HG03565 (cell line): ENCODE data around the gene SLC19A2.
"Not testable (repeated sequence)": the region's sequence is repeated elsewhere in the genome, so short reads cannot be mapped to it uniquely, and the experiment has no call there.

Experiments
- ATAC-seq: cut with Tn5 transposase; IDR thresholded peaks from one replicate; pipeline ENCODE4 v1.9.1; 2021; ENCODE audit warnings: mild to moderate bottlenecking, moderate library complexity; ENCODE audit not compliant: unreplicated experiment

The SLC19A2 gene

DNA sequence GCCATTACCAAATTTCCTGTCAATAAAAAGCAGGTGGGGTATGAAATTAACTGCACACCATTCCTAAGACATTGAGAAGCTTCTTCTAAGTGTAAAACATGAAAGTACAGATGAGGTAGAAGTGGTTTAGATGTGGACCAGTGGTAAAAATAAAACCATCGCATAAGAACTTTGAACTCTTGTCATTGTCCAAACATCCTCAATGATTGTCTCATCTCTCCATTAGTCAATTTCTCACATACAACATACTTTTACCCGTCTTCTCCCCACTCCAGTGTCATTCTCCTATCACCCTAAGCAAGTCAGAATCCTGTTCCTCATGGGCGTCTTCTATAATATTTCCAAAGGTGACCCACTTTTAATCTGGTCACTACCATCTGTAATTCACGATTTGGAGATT, 24.3 kb upstream of the SLC19A2 start:
- no peak for ATAC-seq

DNA sequence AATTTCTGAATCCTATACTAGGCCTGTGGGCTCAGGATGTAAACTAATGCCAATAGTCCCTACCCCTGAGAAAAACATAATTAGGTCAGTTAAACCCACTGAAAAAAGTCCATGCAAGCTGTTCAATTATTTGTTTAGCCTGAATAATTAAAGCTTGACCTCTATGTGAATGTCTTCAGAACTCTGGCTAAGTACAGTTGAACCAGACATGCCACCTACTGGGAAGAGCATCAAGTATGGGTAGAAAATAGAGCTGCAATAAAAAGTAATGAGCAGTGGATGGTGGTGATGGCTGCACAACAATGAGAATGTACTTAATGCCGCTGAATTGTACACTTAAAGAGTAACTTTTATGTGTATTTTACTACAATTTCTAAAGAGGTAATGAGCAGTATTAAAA, 23.6 kb upstream of the SLC19A2 start:
- ATAC-seq: no peak

DNA sequence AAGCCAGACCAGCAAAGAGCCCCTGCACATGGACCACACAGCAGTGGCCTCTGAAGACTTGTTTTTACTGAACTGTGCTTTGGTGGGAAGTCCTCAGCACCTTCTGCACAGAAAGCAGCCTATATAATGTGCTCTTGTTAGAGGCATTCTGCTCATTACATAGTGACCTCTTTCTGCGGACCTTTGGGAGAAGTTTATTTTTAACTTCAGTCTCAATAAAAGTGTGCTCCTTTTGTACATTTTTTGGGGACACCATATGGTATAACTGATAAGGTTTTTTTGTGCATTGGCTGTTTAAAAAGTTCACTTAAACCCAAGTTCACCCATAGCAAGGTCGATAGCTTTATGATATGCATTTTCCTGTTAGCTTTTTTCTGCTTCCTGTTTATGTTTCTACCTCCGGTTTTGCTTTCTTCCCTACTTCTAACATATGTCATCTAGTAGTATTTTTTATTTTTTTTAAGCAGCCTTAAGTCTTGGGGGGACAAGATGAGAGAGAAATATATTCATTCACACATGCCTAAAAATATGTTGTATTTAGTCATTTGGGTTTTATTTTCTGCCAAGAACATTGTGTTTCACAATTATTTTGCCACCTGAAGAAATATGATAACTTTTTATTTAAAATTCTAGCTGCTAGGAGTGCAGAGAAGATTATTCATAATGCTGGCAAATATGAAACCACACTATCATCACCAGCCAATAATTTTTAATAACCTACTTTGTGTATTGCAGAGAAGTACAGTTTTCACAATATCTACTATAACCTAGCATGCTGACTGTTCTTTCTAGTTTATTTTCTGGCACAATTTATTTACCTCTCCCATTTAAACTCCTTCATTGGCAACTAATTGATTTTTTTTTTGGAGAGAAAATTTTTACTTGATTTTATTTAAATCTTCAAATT, 22.9 kb upstream of the SLC19A2 start:
- ATAC-seq: no peak

DNA sequence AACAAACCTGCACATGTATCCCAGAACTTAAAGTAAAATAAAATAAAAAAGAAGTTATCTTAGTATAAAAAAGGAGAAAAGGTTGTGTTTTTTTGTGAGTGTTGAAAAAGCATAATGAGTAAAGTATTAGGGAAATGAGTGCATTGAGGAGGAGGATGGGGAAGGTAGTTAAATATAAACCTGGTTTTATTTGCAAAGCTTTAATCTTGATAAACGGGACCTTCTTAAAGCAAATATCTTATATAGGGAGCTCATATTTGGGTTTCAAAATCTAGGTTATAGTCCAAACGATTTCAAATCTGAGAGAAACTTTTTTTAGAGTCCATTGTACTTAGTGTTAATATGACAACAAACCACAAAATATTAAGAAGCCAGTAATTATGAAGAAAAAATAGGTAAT, 21.7 kb upstream of the SLC19A2 start:
- ATAC-seq: no peak

DNA sequence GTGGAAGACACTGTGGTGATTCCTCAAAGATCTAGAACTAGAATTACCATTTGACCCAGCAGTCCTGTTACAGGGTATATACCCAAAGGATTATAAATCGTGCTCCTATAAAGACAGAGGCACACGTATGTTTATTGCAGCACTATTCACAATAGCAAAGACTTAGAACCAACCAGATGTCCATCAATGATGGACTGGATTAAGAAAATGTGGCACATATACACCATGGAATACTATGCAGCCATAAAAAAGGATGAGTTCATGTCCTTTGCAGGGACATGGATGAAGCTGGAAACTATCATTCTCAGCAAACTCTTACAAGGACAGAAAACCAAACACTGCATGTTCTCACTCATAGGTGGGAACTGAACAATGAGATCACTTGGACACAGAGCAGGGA, 17.9 kb upstream of the SLC19A2 start:
- ATAC-seq: not testable (repeated sequence)

DNA sequence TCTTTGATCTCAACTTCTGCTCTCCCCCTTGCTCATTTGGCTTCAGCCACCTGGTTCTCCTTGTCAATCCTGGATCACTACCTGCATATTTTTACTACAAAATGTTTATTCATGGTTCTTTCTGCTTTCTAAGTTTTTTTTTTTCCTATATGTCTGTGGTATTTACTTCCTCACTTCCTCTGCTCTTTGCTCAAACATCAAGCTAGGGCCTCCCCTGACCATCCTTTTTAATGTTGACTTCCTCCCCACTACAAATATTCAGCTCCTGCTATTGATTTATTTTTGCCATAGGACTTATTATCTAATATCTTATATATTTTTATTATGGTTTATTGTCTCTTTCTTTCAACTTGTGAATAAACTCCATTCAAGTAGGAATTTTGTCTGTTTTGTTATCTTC, 14.1 kb upstream of the SLC19A2 start:
- ATAC-seq: no peak

DNA sequence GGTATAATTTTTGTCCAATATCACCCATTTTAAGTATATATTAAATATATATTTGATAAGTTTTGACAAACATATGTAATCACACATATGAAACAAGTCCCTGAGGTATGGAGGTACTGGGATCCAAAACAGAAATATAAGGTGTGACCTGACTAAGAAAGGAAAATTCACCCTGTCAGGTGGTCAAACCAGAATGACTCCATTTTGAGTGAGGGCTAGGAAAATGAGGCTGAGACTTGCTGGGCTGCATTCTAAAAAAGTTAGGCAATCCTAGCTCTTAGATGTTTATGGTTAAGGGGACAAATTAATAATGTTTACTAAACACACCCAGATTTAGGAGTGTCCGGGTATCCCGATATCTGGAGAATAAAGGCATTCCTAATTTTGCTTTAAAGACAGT, 11.6 kb upstream of the SLC19A2 start:
- ATAC-seq: no peak

DNA sequence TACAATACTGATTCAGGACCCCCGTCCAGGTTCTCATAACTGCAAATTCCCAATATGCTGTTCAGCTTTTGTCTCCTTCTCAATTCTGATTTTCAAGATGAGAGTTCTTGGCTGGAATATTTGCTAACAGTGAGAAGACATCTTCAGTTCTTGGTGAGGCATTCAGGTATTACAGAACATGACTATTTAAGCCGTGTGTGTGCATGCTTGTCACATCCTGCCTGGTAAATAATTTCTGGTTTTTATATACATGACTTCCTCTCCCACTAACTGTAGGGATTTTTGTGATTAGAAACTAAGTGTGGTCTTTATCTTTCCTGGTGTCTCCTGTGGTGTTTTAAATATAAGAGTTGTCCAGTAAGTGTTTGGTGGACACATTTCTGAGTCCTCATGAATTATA, 10.2 kb upstream of the SLC19A2 start:
- no peak for ATAC-seq

DNA sequence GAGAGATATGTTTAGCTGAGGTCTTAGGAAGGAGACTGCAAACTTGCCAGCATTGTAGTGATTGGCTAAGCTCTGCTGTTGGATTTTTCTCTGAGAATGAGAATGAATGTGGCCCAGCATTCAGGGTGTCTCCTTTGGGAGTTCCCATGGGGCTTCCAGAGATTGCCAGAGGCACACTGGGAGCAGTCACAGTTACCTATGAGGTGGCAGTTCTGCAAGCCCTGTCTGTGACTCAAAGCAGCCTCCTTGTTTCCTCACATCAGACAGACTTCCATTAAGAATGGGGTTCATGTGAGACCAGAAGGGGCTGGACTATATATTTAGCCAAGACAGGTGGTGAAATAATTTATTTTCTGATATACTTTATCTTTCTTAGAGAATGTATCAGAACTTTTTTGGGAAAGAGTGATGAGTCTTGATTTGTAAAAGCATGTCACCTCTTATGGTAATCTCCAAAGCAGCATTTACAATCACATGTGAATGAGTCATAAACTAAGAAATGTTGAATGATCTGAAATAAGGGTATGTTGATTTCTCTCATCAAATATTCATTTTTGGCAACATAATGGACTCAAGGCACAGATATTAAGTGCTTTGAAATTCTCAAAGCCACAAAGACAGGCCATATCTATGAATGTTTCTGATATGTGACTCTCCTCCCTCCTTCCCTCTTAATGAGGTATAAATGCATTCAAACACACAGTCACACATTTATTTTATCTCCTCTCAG, 9.5 kb upstream of the SLC19A2 start:
- no peak for ATAC-seq

DNA sequence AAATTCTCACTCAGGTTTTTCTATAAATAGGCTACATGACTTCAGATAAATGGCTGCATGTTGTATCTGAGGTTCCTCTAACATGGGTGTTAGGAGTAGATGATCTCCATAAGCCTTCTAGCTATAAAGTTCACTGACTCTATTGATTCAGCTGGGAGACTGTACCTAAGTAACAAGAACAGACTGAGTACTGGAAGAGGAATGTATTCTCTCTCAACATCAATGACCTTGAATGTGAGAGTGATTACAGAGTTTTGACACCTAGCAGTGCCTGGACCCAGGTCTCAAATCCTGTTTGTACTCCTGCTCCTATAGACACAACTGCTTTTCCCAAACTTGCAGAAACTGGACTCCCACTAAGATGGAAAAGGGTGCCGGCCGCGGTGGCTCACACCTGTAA, 8.6 kb upstream of the SLC19A2 start:
- no peak for ATAC-seq

DNA sequence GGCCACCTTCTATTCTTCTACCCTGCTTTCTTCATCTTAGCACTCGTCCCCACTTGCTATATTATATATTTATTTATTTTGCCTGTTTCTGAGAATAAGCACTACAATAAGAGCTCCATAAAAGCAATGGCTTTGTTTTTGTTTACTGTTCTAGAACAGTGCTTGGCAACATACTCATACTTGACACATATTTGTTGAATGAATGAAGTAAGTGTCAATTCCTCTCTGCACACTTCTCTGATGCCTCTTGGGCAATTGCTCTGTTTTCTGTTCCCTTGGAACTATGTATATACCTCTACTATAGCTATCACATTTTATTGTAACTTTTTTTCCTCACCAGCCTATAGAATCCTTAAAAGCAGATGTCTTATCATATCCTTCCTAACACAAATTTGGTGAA, 7.5 kb upstream of the SLC19A2 start:
- no peak for ATAC-seq

DNA sequence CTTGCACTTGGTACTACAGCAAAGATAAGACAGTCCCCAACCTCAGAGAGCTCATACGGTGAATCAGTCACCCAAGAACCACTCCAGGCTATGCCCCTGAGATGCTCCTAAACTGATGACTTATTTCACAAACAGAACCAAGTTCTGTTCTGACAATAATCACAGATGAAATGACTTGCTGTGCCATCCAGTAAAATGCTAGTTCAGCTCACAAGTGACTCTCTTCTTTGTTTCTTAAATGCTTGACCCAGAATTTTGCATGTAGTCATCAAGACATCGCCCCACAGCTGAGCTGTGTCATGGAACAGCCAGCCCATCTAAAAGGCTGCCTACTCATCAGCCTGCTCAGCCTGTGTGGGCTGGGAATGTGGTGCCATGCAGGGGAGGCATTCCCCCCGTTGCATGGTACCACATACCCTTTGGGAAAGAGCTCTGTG, 6.1 kb upstream of the SLC19A2 start:
- ATAC-seq: peak; percentile 47

DNA sequence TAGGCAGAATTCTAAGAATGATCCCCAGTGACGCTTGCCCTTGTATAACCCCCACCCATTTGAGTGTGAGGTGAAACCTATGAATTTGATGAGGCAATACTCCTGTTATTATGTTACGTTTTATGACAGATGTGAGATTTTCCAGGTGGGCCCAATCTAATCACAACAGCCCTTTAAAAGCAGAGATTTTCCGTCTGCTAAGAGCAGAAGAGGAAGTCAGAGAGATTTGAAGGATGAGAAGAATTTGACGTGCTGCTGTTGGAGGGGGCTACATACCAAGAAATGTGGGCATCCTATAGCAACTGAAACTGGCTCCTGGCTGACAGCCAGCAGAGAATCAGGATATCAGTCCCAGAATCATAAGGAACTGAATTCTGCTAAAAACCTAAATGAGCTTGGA, 2.4 kb upstream of the SLC19A2 start:
- ATAC-seq: no peak

DNA sequence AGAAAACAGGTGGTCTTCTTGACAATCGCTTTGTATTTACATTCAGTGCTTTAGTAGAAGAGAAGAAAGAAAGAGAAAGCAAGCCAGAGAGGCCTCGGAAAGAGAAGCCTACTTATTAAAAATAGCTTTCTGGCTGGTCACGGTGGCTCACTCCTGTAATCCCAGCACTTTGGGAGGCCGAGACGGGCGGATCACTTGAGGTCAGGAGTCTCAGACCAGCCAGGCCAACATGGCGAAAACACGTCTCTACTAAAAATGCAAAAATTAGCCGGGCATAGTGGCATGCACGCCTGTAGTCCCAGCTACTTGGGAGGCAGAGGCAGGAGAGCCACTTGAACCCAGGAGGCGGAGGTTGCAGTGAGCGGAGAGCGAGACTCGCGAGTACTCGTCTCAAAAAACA, 1.8 kb upstream of the SLC19A2 start:
- no peak for ATAC-seq

DNA sequence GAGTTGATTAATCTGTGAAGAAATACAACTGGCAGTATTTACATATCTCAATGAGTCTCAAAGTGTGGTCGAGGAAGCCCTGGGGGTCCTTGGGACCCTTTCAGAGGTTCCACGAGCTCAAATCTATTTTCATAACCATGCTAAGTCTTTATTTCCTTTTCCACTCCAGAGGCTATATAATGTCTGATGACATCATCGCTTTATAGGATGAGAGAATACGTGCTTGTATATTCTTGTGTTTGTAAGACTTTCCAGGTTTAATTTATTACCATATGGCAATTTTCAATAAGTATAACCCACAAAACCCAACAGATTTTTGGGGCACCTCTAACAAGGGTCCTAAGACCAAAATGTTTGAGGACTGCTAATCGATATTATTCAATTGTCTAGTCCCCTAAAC, 1.4 kb upstream of the SLC19A2 start:
- no peak for ATAC-seq

DNA sequence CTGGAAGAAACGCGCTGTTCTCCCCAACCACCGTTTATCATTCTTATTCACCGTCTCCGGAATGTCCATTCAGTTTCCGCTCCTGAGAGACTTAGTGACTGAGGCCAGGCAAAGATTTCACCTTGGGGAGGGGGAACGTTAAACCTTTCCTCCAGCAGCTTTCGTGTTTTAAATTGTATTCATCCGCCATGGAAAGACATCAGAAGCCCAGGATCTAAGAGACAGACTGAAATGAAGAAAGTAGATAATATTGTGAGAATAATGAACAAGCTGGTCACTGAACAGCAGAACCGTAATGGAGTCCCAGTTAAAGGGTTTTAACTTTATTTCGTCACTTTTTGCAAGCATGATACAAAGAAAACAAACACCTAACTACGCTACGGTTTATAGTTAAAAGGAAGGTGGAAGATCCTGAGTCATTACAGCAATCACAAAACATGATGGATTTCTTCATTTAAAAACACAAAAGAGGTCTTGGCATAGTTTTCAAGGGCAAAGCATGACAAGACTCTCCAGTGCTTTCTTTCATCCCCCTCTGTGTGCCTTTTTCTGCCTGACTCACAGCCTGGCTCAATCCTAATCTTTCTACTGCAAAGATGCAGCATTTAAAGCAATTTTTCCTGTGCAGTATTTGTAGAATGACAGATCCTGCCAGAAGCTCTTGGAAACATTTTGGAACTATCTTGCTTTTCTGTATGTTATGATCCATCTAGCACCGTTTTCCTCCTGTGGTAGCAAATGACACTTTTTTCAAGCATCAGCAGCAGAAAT, 722 bp upstream of the SLC19A2 start:
- no peak for ATAC-seq

DNA sequence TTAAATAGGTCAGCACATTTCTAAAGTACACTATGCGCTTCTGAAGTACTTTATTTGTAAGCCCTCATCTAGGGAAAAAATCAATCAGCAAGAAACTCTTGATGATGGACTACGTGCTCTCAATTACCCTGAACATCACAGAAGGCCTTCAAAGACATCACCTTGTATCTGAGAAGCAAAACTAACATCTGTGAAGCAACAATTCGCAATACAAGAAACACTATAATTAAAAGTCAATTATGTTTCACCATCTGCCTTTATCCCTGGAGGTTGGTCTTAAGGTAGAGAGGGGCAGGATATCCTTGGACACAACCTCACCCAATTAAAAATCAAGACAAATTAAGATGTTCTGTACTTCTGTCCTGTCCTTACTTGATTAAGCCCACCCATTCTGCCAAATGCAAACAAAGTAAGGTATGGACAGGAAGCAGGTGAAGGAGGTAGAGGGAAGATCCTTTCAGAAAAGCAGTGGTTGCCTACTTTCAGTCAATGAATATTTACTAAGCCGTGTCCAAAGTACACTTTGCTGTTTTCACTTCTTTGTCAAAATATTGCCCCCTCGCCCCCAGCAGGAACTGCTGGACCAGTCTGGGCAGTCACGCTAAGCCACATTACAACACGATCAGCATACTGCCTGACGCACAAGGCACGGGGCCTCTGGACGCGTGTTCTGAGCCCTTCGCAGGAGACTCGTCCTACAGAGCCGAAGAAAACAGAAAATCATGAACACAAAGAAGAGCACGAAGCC, 887 bp downstream of the SLC19A2 start:
- ATAC-seq: peak; percentile 11

DNA sequence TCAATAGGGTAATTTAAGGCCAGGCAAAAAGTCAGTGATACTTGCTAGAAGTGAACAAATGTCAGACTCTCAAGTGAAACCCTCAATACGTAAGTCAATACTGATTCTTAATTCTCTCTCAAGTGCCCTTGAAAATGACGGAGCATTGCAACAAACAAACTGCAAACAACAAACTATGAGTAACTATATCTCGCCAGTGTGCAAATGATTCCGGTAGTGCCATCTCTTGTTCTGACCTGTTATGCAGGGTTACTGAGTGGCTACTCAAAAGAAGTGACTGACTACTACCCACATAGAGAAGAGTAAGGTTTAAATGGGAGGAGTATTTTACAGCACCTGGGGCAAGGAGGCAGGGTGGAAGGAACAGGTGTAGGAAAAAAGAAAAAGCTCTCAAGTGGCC, 1.6 kb downstream of the SLC19A2 start:
- ATAC-seq: no peak

DNA sequence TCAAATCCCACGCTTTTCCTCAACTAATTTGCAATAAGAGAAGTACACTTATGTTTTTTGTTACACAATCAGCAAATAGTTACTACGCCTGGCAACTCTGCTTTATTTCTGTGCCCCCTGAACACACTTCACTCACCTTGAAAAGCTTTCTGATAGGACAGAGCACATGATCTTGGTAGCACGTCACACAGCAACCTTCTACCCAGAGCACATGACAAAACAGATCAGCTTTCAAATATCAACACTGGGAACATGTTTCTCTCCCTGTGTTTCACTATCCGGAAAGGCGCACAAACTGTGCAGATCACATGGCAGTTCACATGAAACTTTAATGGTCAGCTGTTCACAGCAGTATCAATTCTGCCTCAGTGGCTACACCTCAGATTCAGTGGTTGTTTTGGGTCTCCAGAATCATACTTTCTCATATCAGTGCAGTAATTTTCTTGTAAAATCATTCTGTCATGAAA, 2.2 kb downstream of the SLC19A2 start:
- no peak for ATAC-seq

DNA sequence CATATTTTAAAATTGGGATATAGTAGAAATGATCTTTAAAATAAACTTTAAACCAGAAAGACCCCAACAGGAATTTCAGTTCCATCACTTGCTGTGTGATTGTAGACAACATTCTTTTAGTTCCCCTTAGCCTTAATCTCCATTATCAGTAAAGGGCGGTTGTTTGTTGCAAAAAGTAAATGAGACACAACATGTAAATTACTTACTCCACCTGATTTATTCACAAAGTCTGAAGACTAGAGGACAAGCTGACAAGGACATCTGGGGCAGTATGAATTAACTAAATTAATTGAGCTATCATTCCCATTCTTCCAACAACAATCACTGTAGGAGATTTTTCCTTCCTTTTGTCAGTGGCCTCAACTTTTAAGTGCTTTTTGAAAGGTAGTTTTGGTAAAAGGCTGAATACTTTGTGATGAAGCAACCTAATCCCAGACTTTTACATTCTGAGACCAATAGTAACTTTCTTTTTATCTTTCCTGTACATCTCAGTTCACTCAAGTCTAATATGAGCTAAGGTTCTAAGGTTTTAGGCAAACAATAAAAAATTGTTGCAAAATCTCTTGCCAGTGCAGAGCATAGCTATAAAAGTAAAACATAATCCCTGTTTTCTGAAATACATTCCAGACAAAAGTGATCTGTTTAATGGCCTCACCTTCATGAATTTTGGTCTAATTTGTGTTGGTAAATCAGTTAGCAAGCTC, 6.2 kb downstream of the SLC19A2 start:
- ATAC-seq: no peak
